ENCODE results near the gene DCX.

Gene DCX

GRCh38 chrX:111302284-111302683, 109.7 kb downstream of the DCX start:
- no peak for DNase-seq

DNA sequence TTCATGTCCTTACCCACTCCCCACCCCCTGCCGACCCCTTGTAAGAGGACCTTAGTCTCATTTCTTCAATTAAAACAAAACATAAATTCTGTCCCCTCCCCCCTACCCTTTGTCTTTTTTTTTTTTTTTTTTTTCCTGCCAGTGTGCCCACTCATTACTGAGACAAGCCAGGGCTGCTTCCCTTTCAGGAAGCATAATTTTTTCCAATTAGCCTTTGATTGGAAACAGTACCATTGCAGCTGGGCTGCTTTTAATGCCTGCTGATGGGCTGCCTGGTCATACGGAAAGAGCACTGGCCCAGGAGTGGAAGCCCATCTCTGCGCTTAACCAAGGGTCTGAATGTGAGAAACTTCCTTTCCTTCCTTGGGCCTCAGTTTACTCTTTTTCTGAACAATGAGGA, 123.2 kb downstream of the DCX start:
- DNase-seq = no peak

- no peak for DNase-seq
Observed at GRCh38 chrX:111284631-111285293, 127.2 kb downstream of the DCX start.

- DNase-seq = no peak
Observed at GRCh38 chrX:111283446-111283845, 128.5 kb downstream of the DCX start.

GRCh38 chrX:111282991-111283390, 129.0 kb downstream of the DCX start:
- no peak for DNase-seq

GRCh38 chrX:111282139-111282538, 129.9 kb downstream of the DCX start:
- no peak for DNase-seq

DNA sequence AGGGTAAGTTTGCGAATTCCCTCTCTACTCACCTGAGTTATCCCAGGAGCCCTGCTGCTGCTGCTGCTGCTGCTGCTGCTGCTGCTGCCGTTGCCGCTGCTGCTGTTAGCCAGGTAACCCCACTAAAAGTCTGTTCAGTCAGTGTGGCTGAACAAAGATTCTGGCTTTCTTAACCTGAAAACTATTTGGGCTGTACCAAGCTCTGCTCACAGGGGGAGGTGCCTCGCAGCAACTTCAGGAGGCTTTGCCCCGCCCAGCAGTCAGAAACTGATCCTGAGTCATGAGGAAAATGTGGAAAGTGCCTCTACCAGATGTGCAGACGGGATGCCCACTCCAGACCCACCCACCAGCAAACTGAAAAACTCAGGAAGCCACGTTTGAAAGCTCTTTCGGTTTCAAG, 141.7 kb downstream of the DCX start, which contains the start of gene CAPN6:
TSS of gene CAPN6 (minus strand) at position 145 of the 400 bp plus-strand sequence. CDS start 6,547 bp downstream, outside the sequence.
- no peak for DNase-seq

DNA sequence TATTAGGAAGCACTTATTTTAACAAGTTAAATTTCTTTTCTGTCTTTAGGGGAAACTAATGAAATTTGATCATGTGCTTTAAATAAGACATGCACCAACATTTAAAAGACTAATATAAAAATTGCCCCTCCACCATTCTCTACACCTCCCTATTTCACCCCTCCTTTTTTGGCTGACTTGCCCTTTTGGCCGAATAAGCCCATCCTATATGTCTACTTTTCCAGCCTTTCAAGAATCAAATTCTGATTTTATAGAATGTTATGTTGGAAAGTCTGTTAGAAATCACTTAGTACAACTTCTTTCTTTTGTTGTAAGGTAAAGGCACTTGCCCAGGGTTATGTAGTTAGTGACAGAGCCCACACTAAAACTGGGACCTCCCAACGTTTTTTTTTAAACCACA, 143.5 kb downstream of the DCX start:
- no peak for DNase-seq

DNA sequence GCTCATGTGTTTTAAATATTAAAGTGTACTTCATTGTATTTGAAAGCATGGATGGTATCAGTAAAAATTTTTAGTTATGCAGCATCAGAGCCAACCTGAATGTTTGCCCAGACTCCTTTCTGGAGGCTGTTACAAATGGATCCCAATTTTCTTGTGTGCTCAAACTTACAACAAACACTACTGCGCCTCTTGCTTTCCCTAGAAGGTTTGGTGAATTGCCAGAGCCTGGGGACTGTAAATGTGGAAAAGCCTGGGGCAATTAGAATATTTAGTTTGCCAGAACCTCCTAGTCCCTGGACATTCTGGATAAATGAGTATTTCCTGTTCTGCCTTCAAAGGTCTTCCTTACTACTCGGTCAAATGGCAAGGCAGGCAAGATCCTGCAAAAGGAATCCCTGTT, 146.5 kb downstream of the DCX start:
- no peak for DNase-seq

- DNase-seq = no peak
Observed at GRCh38 chrX:111264385-111264784, 147.6 kb downstream of the DCX start.

- no peak for DNase-seq
Observed at GRCh38 chrX:111262086-111262485, 149.9 kb downstream of the DCX start.

- no peak for DNase-seq
Observed at GRCh38 chrX:111260451-111260850, 151.5 kb downstream of the DCX start.

DNA sequence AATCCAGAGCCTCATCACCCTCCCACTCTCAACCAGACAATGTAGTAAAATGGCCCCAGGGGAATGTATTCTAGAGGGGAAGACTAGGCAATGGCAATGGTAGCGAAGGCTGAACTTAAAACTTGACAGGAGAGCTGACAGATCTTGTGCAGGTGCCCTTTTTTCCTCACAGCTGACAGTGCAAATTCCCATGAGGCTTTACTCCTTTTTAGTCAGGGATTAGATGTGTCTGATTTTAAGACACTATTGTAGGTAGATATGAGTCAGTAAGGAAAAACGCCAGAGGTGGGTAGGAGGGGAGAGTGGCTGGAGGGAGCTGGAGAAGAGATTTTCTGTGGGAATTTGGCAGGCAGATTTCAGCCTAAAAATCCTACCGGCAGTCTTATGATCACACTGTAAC, 152.4 kb downstream of the DCX start:
- DNase-seq = no peak

- no peak for DNase-seq
Observed at GRCh38 chrX:111257733-111258132, 154.3 kb downstream of the DCX start.

DNA sequence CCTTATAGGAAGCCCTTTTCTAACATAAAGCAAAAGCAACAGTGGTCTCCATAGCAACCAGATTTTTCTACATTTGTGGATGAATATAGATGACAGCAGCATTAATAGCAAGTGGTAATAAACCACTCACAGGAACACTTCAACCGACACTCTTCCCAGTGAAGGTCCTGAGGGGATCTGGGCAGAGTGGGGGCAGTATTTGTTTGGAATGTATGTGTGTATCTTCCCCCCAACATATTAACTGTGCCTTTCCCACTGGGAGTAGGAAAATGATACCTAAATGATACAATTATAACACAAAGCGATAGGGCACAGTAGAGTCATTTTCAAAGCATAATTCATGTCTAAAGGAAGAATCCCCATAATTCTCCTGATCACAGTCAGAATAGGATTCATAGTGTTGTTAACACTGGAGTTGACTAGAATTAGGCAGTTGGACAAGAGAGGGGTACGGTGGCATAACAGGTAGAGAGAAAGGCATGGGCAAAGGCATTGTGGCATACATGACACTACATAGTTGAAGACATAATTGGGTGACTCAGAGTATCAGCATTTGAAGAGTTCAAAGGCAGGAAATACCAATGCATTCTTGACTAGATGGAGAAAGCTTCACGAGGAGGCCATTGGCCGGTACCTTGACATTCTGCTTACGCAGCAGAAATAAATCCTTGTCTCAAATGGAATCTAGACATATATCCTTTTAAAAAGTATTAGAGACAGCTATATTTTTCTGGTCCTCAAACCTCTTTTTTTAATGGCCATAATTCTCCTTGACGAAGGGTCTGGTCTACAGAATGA, 156.9 kb downstream of the DCX start:
- no peak for DNase-seq

- DNase-seq = no peak
Observed at GRCh38 chrX:111244235-111244750, 167.7 kb downstream of the DCX start.
